ENCODE results near the gene ZNRF2. TPM values are rescaled to one million over a fixed set of nuclear protein-coding genes. Genes with fewer than 3 reads are reported as not detected.

Gene ZNRF2
- total RNA-seq, 1 donor from 2014 or later: 23.6 TPM

- no peak for DNase-seq (ENCODE audit: low spot score)
Measured at GRCh38 chr7:30321089-30321881, 36.9 kb downstream of the ZNRF2 start.

GRCh38 chr7:30321882-30322192, 37.4 kb downstream of the ZNRF2 start:
- DNase-seq (ENCODE audit: low spot score): no peak

- DNase-seq (ENCODE audit: low spot score): no peak
Measured at GRCh38 chr7:30322271-30323005, 38.0 kb downstream of the ZNRF2 start.

- DNase-seq (ENCODE audit: low spot score): no peak
Measured at GRCh38 chr7:30323006-30323355, 38.6 kb downstream of the ZNRF2 start.

GRCh38 chr7:30327813-30328212, 43.4 kb downstream of the ZNRF2 start:
- no peak for DNase-seq (ENCODE audit: low spot score)

- no peak for DNase-seq (ENCODE audit: low spot score)
Measured at GRCh38 chr7:30328381-30328780, 44.0 kb downstream of the ZNRF2 start.

- no peak for DNase-seq (ENCODE audit: low spot score)
Measured at GRCh38 chr7:30329716-30330115, 45.3 kb downstream of the ZNRF2 start.

- no peak for DNase-seq (ENCODE audit: low spot score)
Measured at GRCh38 chr7:30330134-30331111, 46.0 kb downstream of the ZNRF2 start.

- no peak for DNase-seq (ENCODE audit: low spot score)
Measured at GRCh38 chr7:30331338-30331737, 46.9 kb downstream of the ZNRF2 start.

- no peak for DNase-seq (ENCODE audit: low spot score)
Measured at GRCh38 chr7:30332549-30332948, 48.2 kb downstream of the ZNRF2 start.

- DNase-seq (ENCODE audit: low spot score): no peak
Measured at GRCh38 chr7:30335763-30336487, 51.5 kb downstream of the ZNRF2 start.

- no peak for DNase-seq (ENCODE audit: low spot score)
Measured at GRCh38 chr7:30344513-30344912, 60.1 kb downstream of the ZNRF2 start.

GRCh38 chr7:30347226-30348082, 63.1 kb downstream of the ZNRF2 start:
- no peak for DNase-seq (ENCODE audit: low spot score)

- DNase-seq (ENCODE audit: low spot score): no peak
Measured at GRCh38 chr7:30348083-30348560, 63.7 kb downstream of the ZNRF2 start.

- no peak for DNase-seq (ENCODE audit: low spot score)
Measured at GRCh38 chr7:30349170-30349569, 64.8 kb downstream of the ZNRF2 start.

- DNase-seq (ENCODE audit: low spot score): no peak
Measured at GRCh38 chr7:30349816-30350215, 65.4 kb downstream of the ZNRF2 start.

- no peak for DNase-seq (ENCODE audit: low spot score)
Measured at GRCh38 chr7:30351286-30351685, 66.9 kb downstream of the ZNRF2 start.

GRCh38 chr7:30351724-30352123, 67.3 kb downstream of the ZNRF2 start:
- DNase-seq (ENCODE audit: low spot score): no peak

GRCh38 chr7:30352169-30352568, 67.8 kb downstream of the ZNRF2 start:
- DNase-seq (ENCODE audit: low spot score): no peak

- DNase-seq (ENCODE audit: low spot score): no peak
Measured at GRCh38 chr7:30353532-30353931, 69.1 kb downstream of the ZNRF2 start.

All from ureter (tissue), 1 donor.